Activated T-helper 17 cell treated with anti-CD3 and anti-CD28 coated beads, Interleukin-2, amount 50 U/mL, for 72 hours (primary cell): ENCODE data around the gene BAG5. TPM values are rescaled to one million over a fixed set of nuclear protein-coding genes. Genes with fewer than 3 reads are reported as not detected.
"Not testable (repeated sequence)": the region's sequence is repeated elsewhere in the genome, so short reads cannot be mapped to it uniquely, and the experiment has no call there.

Source experiments
- ATAC-seq: fragments of 150-1000 bp; cut with Tn5 transposase; replicated peaks from 2 replicates; pipeline ENCODE4 v1.10.0; 2021; ENCODE audit warnings: mild to moderate bottlenecking, moderate library complexity
- H3K27ac Mint-ChIP-seq: one replicate; pipeline ENCODE4 v1.8.0; 2022; ENCODE audit warnings: mixed read lengths
- H3K27me3 Mint-ChIP-seq: one replicate; pipeline ENCODE4 v1.8.0; 2022; ENCODE audit warnings: mixed read lengths
- H3K36me3 Mint-ChIP-seq: one replicate; pipeline ENCODE4 v1.8.0; 2022; ENCODE audit warnings: low read depth, mild to moderate bottlenecking, mixed read lengths
- H3K4me1 Mint-ChIP-seq: one replicate; pipeline ENCODE4 v1.8.0; 2022; ENCODE audit warnings: mixed read lengths
- H3K4me3 Mint-ChIP-seq: one replicate; pipeline ENCODE4 v1.8.0; 2022; ENCODE audit warnings: mild to moderate bottlenecking, mixed read lengths
- H3K9me3 Mint-ChIP-seq: one replicate; pipeline ENCODE4 v1.8.0; 2022; ENCODE audit warnings: mixed read lengths
- total RNA-seq, 2 donors: library from RNA; stranded (reverse); gene quantifications; one replicate each; pipeline ENCODE4 v1.2.3, GENCODE V29; 2022

BAG5 gene
- total RNA-seq, 2 donors from 2014 or later, result 21.0 to 33.2 TPM

DNA sequence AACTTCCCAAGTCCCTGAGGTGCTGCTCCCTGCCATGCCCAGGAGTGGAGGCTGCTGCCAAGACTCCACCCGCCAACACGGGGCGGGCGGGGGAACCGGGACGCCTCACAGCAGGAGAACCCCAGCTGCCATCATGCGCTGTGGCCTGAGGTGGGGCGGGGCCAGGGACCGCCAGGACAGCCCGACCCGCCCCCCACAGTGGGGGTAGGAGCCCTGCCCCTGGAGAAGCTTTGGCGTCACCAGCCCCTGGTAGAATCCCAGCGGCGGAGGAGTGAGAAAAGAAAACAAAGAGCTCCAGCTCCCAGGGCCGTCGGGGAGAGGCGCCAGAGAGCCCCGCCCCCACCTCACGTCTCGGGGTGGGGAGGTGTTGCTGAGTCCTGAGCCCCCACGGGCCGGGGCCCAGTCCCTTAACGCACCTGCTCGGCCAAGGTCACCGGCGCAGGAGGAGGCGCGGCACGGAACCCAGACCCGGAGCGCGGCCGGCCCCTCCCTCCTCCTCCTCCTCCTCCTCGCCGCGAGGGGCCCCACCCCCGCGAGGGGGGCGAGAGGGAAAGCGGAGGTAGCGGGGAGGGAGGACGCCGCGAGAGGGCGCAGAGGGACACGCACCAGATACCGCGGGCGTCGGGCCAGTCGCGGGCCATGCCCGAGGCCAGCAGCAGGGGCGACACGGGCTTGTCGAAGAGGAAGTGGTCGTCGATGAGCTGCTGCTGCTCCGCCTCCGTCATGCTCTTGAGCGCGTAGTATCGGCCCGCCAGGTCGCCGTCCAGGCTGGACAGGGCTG, 41.6 kb downstream of the BAG5 start:
- H3K27ac Mint-ChIP-seq, result no peak overlapping the region
- H3K27me3 Mint-ChIP-seq, result no peaks in the 10 kb centered on the region
- peaks cover 5% of the 10 kb centered on the region for H3K4me1 Mint-ChIP-seq
- no peaks in the 10 kb centered on the region for H3K9me3 Mint-ChIP-seq
- ATAC-seq, result peak; percentile 62
- H3K4me3 Mint-ChIP-seq, result peak overlapping the region; percentile 27
- no peaks in the 10 kb centered on the region for H3K36me3 Mint-ChIP-seq

- ATAC-seq, result no peak
- H3K36me3 Mint-ChIP-seq, result no peaks in the 10 kb centered on the region
- no peak overlapping the region for H3K27ac Mint-ChIP-seq
- peaks cover 5% of the 10 kb centered on the region for H3K4me1 Mint-ChIP-seq
- peak overlapping the region; percentile 27 for H3K4me3 Mint-ChIP-seq
- no peaks in the 10 kb centered on the region for H3K27me3 Mint-ChIP-seq
- H3K9me3 Mint-ChIP-seq, result no peaks in the 10 kb centered on the region
Observed at GRCh38 chr14:103520269-103520656, 42.2 kb downstream of the BAG5 start.

DNA sequence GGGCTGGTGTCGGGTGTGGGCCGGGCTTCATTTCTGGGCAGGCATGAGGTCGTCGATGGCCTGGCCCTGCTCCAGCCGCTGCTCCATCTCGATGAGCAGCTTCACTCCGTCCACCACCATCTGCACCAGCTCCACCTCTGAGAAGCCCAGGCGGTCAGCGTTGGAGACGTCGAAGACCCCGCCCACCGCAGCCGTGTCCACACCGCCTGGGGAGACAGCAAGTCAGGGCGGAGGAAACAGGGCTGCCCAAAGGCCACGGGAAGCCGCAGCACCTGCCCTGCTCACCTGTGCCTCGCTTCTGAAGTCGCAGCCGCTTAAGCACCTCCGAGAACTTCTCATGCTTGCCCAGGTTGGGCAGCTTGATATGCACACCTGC, 42.6 kb downstream of the BAG5 start:
- H3K4me1 Mint-ChIP-seq, result peaks cover 5% of the 10 kb centered on the region
- no peaks in the 10 kb centered on the region for H3K36me3 Mint-ChIP-seq
- H3K27me3 Mint-ChIP-seq, result no peaks in the 10 kb centered on the region
- ATAC-seq, result no peak
- H3K9me3 Mint-ChIP-seq, result no peaks in the 10 kb centered on the region
- H3K27ac Mint-ChIP-seq, result no peak overlapping the region
- peak overlapping the region; percentile 27 for H3K4me3 Mint-ChIP-seq

- H3K4me3 Mint-ChIP-seq, result peak overlapping the region; percentile 22
- no peaks in the 10 kb centered on the region for H3K9me3 Mint-ChIP-seq
- no peaks in the 10 kb centered on the region for H3K36me3 Mint-ChIP-seq
- no peaks in the 10 kb centered on the region for H3K27me3 Mint-ChIP-seq
- no peak for ATAC-seq
- peaks cover 5% of the 10 kb centered on the region for H3K4me1 Mint-ChIP-seq
- no peak overlapping the region for H3K27ac Mint-ChIP-seq
Observed at GRCh38 chr14:103519043-103519836, 43.2 kb downstream of the BAG5 start.

- H3K4me1 Mint-ChIP-seq, result peaks cover 5% of the 10 kb centered on the region
- peak; percentile 52 for ATAC-seq
- H3K36me3 Mint-ChIP-seq, result no peaks in the 10 kb centered on the region
- no peak overlapping the region for H3K4me3 Mint-ChIP-seq
- no peak overlapping the region for H3K27ac Mint-ChIP-seq
- no peaks in the 10 kb centered on the region for H3K27me3 Mint-ChIP-seq
- no peaks in the 10 kb centered on the region for H3K9me3 Mint-ChIP-seq
Observed at GRCh38 chr14:103518422-103519042, 43.9 kb downstream of the BAG5 start.

- no peak for ATAC-seq
- Mint-ChIP-seq H3K4me1 (peaks cover 5% of the 10 kb centered on the region), H3K27me3 (no peaks in the 10 kb centered on the region), H3K4me3 (no peak overlapping the region), H3K27ac (no peak overlapping the region), H3K9me3 (no peaks in the 10 kb centered on the region), H3K36me3 (no peaks in the 10 kb centered on the region)
Observed at GRCh38 chr14:103517721-103518421, 44.6 kb downstream of the BAG5 start.

GRCh38 chr14:103517174-103517566, 45.3 kb downstream of the BAG5 start:
- no peak overlapping the region for H3K27ac Mint-ChIP-seq
- ATAC-seq, result no peak
- no peaks in the 10 kb centered on the region for H3K27me3 Mint-ChIP-seq
- H3K9me3 Mint-ChIP-seq, result no peaks in the 10 kb centered on the region
- H3K36me3 Mint-ChIP-seq, result no peaks in the 10 kb centered on the region
- H3K4me3 Mint-ChIP-seq, result no peak overlapping the region
- H3K4me1 Mint-ChIP-seq, result peaks cover 5% of the 10 kb centered on the region

DNA sequence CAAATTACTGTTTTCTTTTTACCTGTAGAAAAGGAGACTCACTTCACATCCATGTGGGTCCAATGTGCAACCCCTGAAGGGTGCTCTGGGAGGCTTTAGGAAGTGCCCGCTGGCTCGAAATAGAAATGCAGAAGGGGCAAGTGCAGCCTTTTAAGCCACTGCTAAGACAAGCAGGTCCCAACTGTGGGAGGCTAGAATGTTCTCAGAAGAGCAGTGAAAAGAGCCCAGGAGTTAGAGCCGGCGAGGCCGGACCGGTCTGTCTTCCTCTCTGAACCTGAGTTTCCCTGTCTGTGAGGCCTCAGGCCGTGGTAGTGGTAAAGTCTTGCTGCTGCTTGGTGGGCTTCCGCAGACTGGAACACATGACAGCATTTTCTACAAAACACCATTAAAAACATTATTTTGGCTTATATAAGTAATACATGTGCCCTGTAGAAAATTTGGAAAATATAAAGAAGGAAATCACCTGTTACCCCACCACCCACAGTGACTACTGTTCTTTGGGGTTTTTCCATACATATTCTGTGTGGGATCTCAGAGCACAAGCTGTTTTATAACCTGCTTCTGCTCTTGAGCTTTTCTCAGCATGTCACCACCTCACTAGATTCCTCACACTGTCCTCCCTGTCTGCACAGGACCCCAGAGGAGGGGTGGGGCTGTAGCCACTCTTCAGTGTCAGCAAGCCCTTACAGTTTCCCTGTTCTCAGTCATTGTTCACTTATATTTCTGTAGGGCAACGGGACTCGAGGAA, 45.9 kb downstream of the BAG5 start:
- H3K4me1 Mint-ChIP-seq, result peaks cover 5% of the 10 kb centered on the region
- no peaks in the 10 kb centered on the region for H3K36me3 Mint-ChIP-seq
- peak overlapping the region; percentile 23 for H3K27ac Mint-ChIP-seq
- H3K9me3 Mint-ChIP-seq, result no peaks in the 10 kb centered on the region
- H3K27me3 Mint-ChIP-seq, result no peaks in the 10 kb centered on the region
- H3K4me3 Mint-ChIP-seq, result no peak overlapping the region
- no peak for ATAC-seq

- Mint-ChIP-seq H3K4me1 (peaks cover 5% of the 10 kb centered on the region), H3K27me3 (no peaks in the 10 kb centered on the region), H3K9me3 (no peaks in the 10 kb centered on the region), H3K27ac (no peak overlapping the region), H3K36me3 (peaks cover 17% of the 10 kb centered on the region), H3K4me3 (no peak overlapping the region)
- ATAC-seq, result no peak
Observed at GRCh38 chr14:103514596-103515421, 47.6 kb downstream of the BAG5 start.

DNA sequence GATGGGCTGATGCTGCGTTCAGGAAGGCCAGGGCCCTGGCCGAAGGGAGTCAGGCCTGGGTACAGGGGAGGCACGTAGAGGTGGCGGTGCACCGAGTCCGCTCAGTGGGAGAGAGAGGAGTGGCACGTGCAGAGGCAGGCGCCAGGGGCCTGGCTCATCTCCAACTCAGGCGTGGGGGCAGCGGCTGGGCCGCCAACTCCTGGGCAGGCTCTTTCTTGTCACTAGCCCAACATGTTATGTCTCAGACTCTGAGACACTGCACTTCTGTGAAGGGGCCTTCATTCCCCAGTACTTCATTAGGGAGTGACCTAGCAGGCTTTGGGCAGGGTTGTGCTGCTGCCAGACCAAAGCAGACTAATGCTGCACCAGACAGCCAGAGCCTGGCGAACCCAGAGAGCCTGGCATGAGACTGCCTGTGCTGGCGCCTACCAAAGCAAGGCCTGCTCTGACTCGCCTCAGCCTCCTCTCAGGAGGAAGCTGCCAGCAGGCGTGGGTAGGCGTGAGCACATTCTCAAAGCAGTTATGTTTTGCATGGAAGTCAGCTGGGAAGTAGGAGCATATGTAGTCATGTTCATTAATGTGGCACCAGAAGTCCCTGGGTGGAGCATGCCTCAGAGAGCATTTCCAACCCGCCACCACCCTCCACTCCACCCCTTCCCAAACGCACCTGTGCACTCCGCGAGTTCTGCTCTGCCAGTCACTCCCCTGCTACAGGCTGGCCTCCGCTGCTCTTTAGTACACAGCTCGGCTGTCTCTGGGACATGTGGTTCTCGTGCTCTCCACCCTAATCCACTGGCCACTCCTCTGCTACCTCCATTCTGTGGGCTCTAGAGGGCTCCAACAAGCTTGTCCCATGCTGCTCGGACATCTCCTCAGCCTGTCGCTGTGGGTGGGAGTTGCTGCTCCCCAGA, 49.5 kb downstream of the BAG5 start:
- no peak overlapping the region for H3K4me3 Mint-ChIP-seq

DNA sequence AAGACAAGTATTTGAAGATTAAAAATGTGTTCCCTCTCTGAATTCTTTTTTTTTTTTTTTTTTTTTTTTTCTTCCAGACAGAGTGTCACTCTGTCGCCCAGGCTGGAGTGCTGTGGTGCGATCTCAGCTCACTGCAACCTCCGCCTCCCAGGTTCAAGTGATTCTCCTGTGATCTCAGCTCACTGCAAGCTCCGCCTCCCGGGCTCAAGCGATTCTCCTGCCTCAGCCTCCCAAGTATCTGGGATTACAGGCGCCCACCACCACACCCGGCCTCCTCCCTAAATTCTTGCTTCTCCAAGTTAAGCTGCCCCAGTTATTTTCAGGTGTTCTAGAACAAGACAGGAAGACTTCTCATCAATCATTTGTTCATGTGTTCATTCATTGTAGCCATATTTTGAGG, 50.3 kb downstream of the BAG5 start:
- not testable (repeated sequence) for ATAC-seq, H3K27ac Mint-ChIP-seq, H3K4me1 Mint-ChIP-seq

More for the DNA sequence above, 49.5 kb downstream of the BAG5 start:
- H3K27ac Mint-ChIP-seq, result no peak overlapping the region
- peaks cover 4% of the 10 kb centered on the region for H3K4me1 Mint-ChIP-seq
- no peak for ATAC-seq
- H3K9me3 Mint-ChIP-seq, result no peaks in the 10 kb centered on the region
- H3K27me3 Mint-ChIP-seq, result no peaks in the 10 kb centered on the region
- H3K36me3 Mint-ChIP-seq, result peaks cover 32% of the 10 kb centered on the region

More for the DNA sequence above, 50.3 kb downstream of the BAG5 start:
- H3K36me3 Mint-ChIP-seq, result peaks cover 40% of the 10 kb centered on the region
- H3K27me3 Mint-ChIP-seq, H3K9me3 Mint-ChIP-seq, H3K4me3 Mint-ChIP-seq: not testable (repeated sequence)
